Transverse colon (tissue), 4 donors: Measurements from ENCODE around the gene PTPRF.

ENCODE experiments used
- CTCF ChIP-seq, 5 experiments: fragments of 200-600 bp in 3 of 5; fragments of 450-650 bp in 2 of 5; sonication (generic) in 3 of 5; IDR thresholded peaks; 1 replicate in 2 of 5; 2 replicates in 3 of 5; pipeline ENCODE4 v1.5.1; 2016 to 2017; ENCODE audit warnings: antibody characterized with exemption in 5 of 5, inconsistent platforms in 3 of 5, mild to moderate bottlenecking in 2 of 5, moderate library complexity in 1 of 5
- POLR2A ChIP-seq: fragments of 450-650 bp; IDR thresholded peaks from one replicate; pipeline ENCODE4 v1.6.1; 2016; ENCODE audit warnings: antibody characterized with exemption, mild to moderate bottlenecking, moderate library complexity
- POLR2AphosphoS5 ChIP-seq, 3 donors: sonication (generic); formaldehyde crosslinking; IDR thresholded peaks; one replicate each; pipeline ENCODE4 v1.6.1; 2016; ENCODE audit warnings: antibody characterized with exemption in 3 of 3

- no peak for TF ChIP-seq CTCF (IDR thresholded peaks at IDR 0.05)
- no peak for TF ChIP-seq POLR2A
- TF ChIP-seq POLR2AphosphoS5 (IDR thresholded peaks at IDR 0.05) = no peak
These were observed 42.5 kb downstream of the PTPRF start for GRCh38 chr1:43573066-43573800.
